Measurements from ENCODE around the gene LAMP2.

LAMP2 gene

GRCh38 chrX:120450163-120450562, 18.9 kb downstream of the LAMP2 start:
- TF ChIP-seq SIN3A (IDR thresholded peaks at IDR 0.05; ENCODE audit: borderline replicate concordance, insufficient read depth, low read length) (no peak), TAF1 (IDR thresholded peaks at IDR 0.05; ENCODE audit: borderline replicate concordance, insufficient read depth, low read length) (no peak), POLR2AphosphoS5 (IDR thresholded peaks at IDR 0.05; ENCODE audit: low read depth, low read length) (no peak), FOXP2 (optimal IDR thresholded peaks at IDR 0.05; ENCODE audit: borderline replicate concordance, extremely low read depth, extremely low read length, insufficient read depth) (no peak)
- TF ChIP-seq, protein P1, sequence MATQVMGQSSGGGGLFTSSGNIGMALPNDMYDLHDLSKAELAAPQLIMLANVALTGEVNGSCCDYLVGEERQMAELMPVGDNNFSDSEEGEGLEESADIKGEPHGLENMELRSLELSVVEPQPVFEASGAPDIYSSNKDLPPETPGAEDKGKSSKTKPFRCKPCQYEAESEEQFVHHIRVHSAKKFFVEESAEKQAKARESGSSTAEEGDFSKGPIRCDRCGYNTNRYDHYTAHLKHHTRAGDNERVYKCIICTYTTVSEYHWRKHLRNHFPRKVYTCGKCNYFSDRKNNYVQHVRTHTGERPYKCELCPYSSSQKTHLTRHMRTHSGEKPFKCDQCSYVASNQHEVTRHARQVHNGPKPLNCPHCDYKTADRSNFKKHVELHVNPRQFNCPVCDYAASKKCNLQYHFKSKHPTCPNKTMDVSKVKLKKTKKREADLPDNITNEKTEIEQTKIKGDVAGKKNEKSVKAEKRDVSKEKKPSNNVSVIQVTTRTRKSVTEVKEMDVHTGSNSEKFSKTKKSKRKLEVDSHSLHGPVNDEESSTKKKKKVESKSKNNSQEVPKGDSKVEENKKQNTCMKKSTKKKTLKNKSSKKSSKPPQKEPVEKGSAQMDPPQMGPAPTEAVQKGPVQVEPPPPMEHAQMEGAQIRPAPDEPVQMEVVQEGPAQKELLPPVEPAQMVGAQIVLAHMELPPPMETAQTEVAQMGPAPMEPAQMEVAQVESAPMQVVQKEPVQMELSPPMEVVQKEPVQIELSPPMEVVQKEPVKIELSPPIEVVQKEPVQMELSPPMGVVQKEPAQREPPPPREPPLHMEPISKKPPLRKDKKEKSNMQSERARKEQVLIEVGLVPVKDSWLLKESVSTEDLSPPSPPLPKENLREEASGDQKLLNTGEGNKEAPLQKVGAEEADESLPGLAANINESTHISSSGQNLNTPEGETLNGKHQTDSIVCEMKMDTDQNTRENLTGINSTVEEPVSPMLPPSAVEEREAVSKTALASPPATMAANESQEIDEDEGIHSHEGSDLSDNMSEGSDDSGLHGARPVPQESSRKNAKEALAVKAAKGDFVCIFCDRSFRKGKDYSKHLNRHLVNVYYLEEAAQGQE (IDR thresholded peaks at IDR 0.05; ENCODE audit: insufficient read depth in 1 of 2, low read depth in 2 of 2, low read length in 2 of 2): no peak

GRCh38 chrX:120446498-120446897, 22.6 kb downstream of the LAMP2 start:
- TF ChIP-seq TAF1 (IDR thresholded peaks at IDR 0.05; ENCODE audit: borderline replicate concordance, insufficient read depth, low read length) (no peak), POLR2AphosphoS5 (IDR thresholded peaks at IDR 0.05; ENCODE audit: low read depth, low read length) (no peak), SIN3A (IDR thresholded peaks at IDR 0.05; ENCODE audit: borderline replicate concordance, insufficient read depth, low read length) (no peak), FOXP2 (optimal IDR thresholded peaks at IDR 0.05; ENCODE audit: borderline replicate concordance, extremely low read depth, extremely low read length, insufficient read depth) (no peak)
- TF ChIP-seq, protein P1 (IDR thresholded peaks at IDR 0.05; ENCODE audit: insufficient read depth in 1 of 2, low read depth in 2 of 2, low read length in 2 of 2): no peak

- no peak for TF ChIP-seq TAF1 (IDR thresholded peaks at IDR 0.05; ENCODE audit: borderline replicate concordance, insufficient read depth, low read length)
- no peak for TF ChIP-seq SIN3A (IDR thresholded peaks at IDR 0.05; ENCODE audit: borderline replicate concordance, insufficient read depth, low read length)
- no peak for TF ChIP-seq POLR2AphosphoS5 (IDR thresholded peaks at IDR 0.05; ENCODE audit: low read depth, low read length)
- TF ChIP-seq, protein P1 (IDR thresholded peaks at IDR 0.05; ENCODE audit: insufficient read depth in 1 of 2, low read depth in 2 of 2, low read length in 2 of 2): no peak
- TF ChIP-seq FOXP2 (optimal IDR thresholded peaks at IDR 0.05; ENCODE audit: borderline replicate concordance, extremely low read depth, extremely low read length, insufficient read depth): no peak
Measured at GRCh38 chrX:120439921-120440320, 29.2 kb downstream of the LAMP2 start.

DNA sequence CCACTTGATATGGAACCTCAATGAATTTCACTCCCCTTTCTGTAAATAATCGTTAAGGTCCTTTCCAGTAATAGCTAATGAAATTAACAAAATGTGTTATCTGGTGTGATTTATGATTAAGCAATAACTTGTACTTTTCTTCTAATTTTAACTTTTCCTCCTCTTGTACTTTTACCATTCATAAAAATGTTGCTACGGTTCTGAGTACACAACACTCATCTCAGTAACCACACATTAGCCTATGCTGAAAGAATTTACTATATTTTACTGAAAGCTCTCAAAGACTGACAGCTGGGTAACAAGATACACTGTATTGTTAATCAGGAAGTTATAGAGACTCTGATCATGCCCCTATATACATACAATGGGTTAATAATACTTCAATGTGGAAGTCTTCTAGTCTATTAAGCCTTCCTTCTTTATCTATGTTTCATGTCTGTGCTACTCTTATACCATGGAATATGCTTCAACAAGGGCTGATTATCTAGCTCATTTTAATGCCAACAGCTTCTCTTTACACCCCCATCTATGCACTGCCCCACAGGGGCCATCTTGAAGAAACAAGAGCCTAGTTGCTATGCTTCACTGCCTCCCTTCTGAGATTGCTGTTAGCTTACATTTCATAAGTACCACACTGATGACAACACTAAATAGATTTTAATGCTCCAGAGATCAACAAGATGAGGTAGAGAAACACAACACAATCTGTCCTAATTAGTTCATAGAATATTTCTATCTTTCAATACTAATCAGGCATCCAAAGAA, 39.1 kb downstream of the LAMP2 start:
- TF ChIP-seq FOXP2 (optimal IDR thresholded peaks at IDR 0.05; ENCODE audit: borderline replicate concordance, extremely low read depth, extremely low read length, insufficient read depth): no peak
- TF ChIP-seq, protein P1 (IDR thresholded peaks at IDR 0.05; ENCODE audit: insufficient read depth in 1 of 2, low read depth in 2 of 2, low read length in 2 of 2): no peak
- TF ChIP-seq POLR2AphosphoS5 (IDR thresholded peaks at IDR 0.05; ENCODE audit: low read depth, low read length): no peak
- TF ChIP-seq SIN3A (IDR thresholded peaks at IDR 0.05; ENCODE audit: borderline replicate concordance, insufficient read depth, low read length): no peak
- TF ChIP-seq TAF1 (IDR thresholded peaks at IDR 0.05; ENCODE audit: borderline replicate concordance, insufficient read depth, low read length): no peak
